ENCODE results near the gene KDF1. TPM values are rescaled to one million over a fixed set of nuclear protein-coding genes. Genes with fewer than 3 reads are reported as not detected.

KDF1 gene
- total and polyA plus RNA-seq, 2 of the 13 experiments (the other 11 are each of a cell fraction or from before 2014, with no cell fraction given): 1.9 to 4.9 TPM

DNA sequence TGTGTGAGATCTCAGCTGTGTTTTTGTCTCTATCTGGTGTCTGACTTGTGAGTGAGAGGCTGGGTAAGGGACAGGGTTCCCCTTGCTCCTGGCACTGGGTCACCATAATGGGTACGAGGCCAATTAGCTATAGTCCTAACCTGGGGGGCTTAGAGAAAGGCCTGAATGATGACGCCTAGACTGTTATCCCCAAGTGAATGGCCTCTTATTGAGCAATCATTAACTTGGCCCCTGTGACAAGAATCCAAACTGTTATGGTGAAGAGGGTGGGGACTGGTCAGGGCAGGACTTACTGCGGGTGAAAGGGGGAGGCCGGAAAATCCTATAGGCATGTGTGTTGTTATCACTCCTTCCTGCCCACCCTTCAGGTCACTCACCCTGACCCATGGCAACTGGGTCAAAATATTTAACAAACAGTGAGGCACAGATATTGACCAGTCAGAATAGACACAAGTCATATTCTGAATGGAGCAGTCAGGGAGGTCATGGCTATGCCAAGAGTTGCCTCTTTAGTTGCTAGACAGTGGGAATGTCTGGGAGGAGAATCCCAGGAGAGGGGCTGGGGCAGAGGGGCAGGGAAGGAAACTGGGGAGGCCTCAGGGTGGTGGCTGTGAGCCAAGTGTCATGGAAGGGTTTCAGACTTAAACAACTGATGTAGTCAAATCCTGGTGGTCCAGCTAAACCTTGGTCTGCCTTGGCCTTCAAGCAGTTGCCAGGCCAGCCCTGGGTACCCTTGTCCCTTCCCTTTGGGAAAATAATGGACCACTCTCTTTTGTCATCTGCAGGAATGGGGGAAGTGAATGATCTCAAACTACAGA is 49.7 kb downstream of the KDF1 start (continued):
- TF ChIP-seq, protein P1, sequence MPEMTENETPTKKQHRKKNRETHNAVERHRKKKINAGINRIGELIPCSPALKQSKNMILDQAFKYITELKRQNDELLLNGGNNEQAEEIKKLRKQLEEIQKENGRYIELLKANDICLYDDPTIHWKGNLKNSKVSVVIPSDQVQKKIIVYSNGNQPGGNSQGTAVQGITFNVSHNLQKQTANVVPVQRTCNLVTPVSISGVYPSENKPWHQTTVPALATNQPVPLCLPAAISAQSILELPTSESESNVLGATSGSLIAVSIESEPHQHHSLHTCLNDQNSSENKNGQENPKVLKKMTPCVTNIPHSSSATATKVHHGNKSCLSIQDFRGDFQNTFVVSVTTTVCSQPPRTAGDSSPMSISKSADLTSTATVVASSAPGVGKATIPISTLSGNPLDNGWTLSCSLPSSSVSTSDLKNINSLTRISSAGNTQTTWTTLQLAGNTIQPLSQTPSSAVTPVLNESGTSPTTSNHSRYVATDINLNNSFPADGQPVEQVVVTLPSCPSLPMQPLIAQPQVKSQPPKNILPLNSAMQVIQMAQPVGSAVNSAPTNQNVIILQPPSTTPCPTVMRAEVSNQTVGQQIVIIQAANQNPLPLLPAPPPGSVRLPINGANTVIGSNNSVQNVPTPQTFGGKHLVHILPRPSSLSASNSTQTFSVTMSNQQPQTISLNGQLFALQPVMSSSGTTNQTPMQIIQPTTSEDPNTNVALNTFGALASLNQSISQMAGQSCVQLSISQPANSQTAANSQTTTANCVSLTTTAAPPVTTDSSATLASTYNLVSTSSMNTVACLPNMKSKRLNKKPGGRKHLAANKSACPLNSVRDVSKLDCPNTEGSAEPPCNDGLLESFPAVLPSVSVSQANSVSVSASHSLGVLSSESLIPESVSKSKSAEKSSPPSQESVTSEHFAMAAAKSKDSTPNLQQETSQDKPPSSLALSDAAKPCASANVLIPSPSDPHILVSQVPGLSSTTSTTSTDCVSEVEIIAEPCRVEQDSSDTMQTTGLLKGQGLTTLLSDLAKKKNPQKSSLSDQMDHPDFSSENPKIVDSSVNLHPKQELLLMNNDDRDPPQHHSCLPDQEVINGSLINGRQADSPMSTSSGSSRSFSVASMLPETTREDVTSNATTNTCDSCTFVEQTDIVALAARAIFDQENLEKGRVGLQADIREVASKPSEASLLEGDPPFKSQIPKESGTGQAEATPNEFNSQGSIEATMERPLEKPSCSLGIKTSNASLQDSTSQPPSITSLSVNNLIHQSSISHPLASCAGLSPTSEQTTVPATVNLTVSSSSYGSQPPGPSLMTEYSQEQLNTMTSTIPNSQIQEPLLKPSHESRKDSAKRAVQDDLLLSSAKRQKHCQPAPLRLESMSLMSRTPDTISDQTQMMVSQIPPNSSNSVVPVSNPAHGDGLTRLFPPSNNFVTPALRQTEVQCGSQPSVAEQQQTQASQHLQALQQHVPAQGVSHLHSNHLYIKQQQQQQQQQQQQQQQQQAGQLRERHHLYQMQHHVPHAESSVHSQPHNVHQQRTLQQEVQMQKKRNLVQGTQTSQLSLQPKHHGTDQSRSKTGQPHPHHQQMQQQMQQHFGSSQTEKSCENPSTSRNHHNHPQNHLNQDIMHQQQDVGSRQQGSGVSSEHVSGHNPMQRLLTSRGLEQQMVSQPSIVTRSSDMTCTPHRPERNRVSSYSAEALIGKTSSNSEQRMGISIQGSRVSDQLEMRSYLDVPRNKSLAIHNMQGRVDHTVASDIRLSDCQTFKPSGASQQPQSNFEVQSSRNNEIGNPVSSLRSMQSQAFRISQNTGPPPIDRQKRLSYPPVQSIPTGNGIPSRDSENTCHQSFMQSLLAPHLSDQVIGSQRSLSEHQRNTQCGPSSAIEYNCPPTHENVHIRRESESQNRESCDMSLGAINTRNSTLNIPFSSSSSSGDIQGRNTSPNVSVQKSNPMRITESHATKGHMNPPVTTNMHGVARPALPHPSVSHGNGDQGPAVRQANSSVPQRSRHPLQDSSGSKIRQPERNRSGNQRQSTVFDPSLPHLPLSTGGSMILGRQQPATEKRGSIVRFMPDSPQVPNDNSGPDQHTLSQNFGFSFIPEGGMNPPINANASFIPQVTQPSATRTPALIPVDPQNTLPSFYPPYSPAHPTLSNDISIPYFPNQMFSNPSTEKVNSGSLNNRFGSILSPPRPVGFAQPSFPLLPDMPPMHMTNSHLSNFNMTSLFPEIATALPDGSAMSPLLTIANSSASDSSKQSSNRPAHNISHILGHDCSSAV (CRISPR knock-in tag; IDR thresholded peaks at IDR 0.05; ENCODE audit: borderline replicate concordance): no peak
- peak; percentile 98 for TF ChIP-seq PHF21A (CRISPR knock-in tag; IDR thresholded peaks at IDR 0.05)
- TF ChIP-seq, protein P2, sequence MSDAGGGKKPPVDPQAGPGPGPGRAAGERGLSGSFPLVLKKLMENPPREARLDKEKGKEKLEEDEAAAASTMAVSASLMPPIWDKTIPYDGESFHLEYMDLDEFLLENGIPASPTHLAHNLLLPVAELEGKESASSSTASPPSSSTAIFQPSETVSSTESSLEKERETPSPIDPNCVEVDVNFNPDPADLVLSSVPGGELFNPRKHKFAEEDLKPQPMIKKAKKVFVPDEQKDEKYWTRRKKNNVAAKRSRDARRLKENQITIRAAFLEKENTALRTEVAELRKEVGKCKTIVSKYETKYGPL (CRISPR knock-in tag; IDR thresholded peaks at IDR 0.05): 0 out of 2 replicates have a peak, but pooled peaks have one; percentile 39
- TF ChIP-seq SSRP1 (CRISPR knock-in tag; IDR thresholded peaks at IDR 0.05): 0 out of 2 replicates have a peak, but pooled peaks have one; percentile 21
- TF ChIP-seq, protein P3, sequence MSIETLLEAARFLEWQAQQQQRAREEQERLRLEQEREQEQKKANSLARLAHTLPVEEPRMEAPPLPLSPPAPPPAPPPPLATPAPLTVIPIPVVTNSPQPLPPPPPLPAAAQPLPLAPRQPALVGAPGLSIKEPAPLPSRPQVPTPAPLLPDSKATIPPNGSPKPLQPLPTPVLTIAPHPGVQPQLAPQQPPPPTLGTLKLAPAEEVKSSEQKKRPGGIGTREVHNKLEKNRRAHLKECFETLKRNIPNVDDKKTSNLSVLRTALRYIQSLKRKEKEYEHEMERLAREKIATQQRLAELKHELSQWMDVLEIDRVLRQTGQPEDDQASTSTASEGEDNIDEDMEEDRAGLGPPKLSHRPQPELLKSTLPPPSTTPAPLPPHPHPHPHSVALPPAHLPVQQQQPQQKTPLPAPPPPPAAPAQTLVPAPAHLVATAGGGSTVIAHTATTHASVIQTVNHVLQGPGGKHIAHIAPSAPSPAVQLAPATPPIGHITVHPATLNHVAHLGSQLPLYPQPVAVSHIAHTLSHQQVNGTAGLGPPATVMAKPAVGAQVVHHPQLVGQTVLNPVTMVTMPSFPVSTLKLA (IDR thresholded peaks at IDR 0.05): 0 out of 2 replicates have a peak, but pooled peaks have one; percentile 23
- TF ChIP-seq, protein P4, sequence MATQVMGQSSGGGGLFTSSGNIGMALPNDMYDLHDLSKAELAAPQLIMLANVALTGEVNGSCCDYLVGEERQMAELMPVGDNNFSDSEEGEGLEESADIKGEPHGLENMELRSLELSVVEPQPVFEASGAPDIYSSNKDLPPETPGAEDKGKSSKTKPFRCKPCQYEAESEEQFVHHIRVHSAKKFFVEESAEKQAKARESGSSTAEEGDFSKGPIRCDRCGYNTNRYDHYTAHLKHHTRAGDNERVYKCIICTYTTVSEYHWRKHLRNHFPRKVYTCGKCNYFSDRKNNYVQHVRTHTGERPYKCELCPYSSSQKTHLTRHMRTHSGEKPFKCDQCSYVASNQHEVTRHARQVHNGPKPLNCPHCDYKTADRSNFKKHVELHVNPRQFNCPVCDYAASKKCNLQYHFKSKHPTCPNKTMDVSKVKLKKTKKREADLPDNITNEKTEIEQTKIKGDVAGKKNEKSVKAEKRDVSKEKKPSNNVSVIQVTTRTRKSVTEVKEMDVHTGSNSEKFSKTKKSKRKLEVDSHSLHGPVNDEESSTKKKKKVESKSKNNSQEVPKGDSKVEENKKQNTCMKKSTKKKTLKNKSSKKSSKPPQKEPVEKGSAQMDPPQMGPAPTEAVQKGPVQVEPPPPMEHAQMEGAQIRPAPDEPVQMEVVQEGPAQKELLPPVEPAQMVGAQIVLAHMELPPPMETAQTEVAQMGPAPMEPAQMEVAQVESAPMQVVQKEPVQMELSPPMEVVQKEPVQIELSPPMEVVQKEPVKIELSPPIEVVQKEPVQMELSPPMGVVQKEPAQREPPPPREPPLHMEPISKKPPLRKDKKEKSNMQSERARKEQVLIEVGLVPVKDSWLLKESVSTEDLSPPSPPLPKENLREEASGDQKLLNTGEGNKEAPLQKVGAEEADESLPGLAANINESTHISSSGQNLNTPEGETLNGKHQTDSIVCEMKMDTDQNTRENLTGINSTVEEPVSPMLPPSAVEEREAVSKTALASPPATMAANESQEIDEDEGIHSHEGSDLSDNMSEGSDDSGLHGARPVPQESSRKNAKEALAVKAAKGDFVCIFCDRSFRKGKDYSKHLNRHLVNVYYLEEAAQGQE (IDR thresholded peaks at IDR 0.05; ENCODE audit: borderline replicate concordance in 1 of 2, low read depth in 1 of 2, low read length in 2 of 2): peak in 1 of 2 experiments; percentile 65; a peak in 1 of 4 replicates
- TF ChIP-seq, protein P5, sequence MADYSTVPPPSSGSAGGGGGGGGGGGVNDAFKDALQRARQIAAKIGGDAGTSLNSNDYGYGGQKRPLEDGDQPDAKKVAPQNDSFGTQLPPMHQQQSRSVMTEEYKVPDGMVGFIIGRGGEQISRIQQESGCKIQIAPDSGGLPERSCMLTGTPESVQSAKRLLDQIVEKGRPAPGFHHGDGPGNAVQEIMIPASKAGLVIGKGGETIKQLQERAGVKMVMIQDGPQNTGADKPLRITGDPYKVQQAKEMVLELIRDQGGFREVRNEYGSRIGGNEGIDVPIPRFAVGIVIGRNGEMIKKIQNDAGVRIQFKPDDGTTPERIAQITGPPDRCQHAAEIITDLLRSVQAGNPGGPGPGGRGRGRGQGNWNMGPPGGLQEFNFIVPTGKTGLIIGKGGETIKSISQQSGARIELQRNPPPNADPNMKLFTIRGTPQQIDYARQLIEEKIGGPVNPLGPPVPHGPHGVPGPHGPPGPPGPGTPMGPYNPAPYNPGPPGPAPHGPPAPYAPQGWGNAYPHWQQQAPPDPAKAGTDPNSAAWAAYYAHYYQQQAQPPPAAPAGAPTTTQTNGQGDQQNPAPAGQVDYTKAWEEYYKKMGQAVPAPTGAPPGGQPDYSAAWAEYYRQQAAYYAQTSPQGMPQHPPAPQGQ (CRISPR knock-in tag; IDR thresholded peaks at IDR 0.05; ENCODE audit: borderline replicate concordance): no peak
- TF ChIP-seq, protein P6, sequence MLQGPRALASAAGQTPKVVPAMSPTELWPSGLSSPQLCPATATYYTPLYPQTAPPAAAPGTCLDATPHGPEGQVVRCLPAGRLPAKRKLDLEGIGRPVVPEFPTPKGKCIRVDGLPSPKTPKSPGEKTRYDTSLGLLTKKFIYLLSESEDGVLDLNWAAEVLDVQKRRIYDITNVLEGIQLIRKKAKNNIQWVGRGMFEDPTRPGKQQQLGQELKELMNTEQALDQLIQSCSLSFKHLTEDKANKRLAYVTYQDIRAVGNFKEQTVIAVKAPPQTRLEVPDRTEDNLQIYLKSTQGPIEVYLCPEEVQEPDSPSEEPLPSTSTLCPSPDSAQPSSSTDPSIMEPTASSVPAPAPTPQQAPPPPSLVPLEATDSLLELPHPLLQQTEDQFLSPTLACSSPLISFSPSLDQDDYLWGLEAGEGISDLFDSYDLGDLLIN (CRISPR knock-in tag; IDR thresholded peaks at IDR 0.05; ENCODE audit: borderline replicate concordance): no peak
